ENCODE results near the gene VDR.
"Not testable (repeated sequence)": the region's sequence is repeated elsewhere in the genome, so short reads cannot be mapped to it uniquely, and the experiment has no call there.

Gene VDR

GRCh38 chr12:47809518-47809917 lies 95.3 kb downstream of the VDR start:
- DNase-seq: not testable (repeated sequence)

GRCh38 chr12:47808574-47809365 lies 96.0 kb downstream of the VDR start:
- DNase-seq: peak; percentile 61

GRCh38 chr12:47808050-47808449 lies 96.7 kb downstream of the VDR start:
- peak; percentile 59 for DNase-seq

DNA sequence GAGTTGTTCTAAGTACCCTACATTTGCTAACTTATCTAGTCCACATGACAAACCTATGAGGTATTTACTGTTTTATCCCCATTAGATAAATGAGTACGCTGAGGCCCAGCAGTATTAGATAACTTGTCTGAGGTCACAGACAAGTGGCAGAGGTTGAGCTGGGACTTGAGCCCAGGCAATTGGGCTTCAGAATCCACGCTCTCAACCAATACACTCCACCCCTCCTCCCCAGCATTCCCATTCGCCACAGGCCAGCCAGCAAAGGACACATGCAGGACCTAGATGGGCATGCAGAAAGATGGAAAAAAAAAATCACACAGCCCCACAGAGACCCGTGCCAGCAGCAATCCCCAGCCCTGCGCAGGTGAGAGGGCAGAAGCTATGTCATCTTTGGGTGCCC lies 97.5 kb downstream of the VDR start:
- no peak for DNase-seq

- no peak for DNase-seq
These were observed 99.4 kb downstream of the VDR start for GRCh38 chr12:47805417-47805816.

DNA sequence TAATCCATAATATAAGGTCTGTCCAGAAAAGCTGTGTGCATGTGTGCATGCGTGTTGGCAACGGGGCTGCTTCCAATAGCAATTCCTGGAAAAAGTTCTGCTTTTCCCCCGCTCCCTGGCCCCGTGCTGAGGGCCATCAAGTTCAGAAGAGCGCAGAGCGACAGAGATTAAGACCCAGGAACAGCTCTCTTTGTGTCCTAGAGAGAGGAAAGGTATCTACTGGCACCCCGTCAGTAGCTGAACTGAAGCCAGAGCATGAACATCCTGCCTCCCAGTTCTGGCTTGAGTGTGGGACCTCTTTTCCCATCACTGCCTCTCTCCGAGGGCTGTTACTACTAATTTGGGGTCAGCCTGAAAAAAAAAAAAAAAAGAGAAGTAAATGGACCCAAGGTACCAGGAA lies 100.6 kb downstream of the VDR start:
- no peak for DNase-seq

DNA sequence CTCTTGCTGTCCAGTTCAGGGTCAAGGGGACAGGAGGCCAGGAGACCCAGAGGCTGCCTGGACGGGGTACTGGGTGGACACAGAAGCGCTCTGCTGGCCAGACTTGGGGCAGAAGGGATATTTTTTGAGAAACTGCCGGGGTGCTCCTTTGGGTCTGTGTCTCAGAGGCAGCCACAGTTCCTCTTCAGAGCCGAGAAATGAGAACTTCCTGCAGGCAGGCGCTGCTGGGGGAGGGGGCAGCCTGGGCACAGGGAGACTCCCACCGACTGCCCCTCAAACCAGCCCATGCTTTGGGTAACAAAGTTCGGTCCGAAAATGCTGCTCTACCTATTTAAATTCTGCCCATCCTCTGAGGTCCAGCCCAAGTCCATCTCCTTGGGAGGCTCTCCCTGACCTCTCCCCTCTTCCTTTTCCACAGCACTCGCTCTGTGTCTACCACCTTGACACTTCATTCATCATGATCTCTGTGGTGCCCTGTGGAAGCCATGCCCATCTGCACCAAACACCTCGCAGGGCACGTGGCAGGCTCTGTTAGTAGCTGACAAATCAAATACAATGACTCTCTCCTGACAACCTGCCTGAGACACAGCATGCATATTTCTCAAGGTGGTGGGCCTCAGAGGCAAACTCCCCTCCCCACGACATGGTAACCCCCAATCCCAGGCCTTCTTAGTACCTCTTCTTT lies 101.5 kb downstream of the VDR start:
- DNase-seq: no peak

- DNase-seq: no peak
These were observed 102.5 kb downstream of the VDR start for GRCh38 chr12:47802312-47802711.

GRCh38 chr12:47801904-47802246 lies 102.9 kb downstream of the VDR start:
- no peak for DNase-seq

DNA sequence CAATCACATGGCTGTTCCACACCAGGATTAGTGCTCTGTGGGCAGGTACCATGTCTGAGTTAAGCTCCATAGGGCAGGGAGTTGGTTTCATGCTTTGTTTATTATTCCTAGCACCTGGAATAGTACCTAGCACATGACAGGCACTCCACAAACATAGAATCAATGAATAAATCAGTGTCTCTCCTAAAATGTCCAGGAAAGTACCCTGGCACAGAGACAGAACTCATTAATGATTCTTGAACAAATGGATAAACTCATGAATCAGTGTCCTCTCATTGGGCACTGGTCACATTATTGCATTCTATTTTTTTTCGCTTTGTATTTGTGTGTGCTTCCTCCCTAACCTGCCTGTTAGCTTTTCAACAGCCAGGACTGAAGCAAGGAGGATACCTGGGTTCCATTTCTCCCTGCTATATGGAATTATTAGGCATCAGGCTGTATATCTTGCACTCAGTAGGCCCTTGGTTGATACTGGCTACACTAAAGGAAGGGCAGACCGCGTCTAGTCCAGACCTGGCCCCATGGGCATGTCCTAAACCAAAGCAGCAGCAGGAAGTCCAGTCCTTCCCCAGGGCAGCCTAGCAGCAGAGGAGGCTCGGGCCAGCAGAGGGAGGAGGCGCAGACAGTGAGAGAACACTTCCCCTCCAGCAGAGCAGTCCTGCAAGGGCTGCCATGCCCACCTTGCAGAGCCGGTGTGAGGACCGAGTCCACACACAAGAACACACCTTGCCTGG lies 103.5 kb downstream of the VDR start:
- no peak for DNase-seq

DNA sequence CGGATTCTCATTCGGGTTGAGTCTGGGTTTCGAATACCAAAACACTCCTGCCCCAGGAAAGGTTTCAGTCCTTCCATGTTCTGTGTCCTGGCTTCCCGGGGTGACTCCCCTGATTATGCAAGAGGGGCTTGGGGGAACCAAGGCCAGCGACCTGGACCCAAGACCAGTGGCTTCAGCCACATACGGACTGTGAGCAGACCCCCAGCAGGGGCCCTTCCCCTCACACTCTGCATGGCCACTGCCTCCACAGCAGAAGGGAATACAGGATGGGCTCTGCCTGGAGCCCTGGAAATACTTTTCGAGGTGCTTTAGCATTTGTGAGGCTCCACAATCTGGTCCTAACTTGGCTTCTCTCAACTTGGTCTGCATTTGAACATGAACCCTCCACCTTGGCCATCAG lies 104.2 kb downstream of the VDR start:
- DNase-seq: no peak

DNA sequence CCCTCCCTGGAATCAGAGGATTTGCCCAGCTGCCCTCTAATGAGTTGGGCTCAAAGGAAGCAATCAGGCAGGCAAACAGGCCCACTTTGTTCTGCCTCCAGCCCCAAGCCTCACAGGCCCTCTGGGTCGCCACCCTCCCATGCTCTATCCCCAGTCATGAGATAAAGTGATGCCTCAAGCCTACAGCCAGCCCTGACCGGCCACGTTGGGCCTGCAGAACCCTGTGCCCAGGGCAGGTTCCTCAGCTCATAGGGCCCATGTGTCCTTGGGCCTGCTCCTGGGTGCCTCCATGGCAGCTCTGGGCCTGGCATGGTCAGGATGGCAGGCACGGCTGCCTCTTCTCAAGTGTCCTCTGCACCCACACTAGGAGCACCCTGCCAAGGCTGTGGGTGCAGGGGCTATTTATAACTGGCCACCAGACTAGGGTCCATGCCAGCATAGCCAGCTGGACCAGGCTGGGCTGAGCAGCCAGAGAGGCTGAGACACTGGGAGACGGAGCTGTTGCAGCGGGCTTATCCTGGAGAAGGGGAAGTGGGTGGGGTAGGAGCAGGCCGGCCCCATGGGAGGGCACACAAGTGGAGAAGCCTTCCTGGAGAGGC lies 105.3 kb downstream of the VDR start:
- DNase-seq: no peak

DNA sequence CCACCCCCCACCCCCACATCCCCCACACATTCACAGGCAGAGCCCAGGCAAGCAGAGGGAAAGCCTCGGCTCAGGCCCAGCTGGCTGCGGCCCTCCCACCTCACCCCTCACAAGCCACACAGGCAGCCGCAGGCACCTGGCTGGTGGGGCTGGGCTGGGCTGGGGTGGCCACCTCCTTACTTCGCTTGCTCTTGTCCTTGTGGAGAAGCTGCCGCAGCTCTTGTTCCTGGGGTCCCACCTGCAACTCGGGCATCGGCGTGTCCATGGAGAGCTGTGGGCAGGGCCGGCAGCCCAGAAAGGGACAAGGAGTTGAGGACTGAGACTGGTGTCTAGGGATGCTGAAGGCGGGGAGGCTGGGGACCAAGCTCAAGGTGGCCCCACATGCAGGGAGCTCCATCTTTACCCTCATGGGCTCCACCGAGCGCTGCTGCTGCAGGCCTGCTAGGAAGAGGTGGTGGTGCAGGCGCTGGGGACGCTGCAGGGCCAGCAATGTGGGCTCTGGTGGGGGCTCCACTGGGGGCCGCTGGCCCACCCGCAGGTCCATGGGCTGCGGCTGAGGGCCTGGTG lies 106.3 kb downstream of the VDR start:
- DNase-seq: no peak

DNA sequence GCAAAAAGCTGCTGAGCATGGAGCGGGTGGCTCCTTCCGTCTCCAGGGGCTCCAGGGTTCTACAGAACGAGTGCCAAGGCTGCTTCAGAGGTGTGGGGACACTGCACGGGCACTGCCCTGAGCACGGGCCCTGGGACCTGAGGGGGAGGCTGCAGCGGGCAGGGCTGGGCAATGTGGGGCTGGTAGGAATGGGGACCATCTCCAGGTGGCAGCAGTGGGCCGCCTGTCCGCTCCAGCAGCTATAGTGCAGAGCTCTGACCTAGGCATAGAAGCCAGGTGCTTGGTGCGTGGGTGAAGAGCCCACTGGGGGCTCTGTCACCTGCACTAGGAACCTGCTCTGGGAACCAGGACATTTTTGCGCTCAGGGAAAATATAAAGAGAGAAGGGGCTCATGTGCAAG lies 107.4 kb downstream of the VDR start:
- DNase-seq: no peak

- DNase-seq: no peak
These were observed 108.9 kb downstream of the VDR start for GRCh38 chr12:47795814-47796411.

DNA sequence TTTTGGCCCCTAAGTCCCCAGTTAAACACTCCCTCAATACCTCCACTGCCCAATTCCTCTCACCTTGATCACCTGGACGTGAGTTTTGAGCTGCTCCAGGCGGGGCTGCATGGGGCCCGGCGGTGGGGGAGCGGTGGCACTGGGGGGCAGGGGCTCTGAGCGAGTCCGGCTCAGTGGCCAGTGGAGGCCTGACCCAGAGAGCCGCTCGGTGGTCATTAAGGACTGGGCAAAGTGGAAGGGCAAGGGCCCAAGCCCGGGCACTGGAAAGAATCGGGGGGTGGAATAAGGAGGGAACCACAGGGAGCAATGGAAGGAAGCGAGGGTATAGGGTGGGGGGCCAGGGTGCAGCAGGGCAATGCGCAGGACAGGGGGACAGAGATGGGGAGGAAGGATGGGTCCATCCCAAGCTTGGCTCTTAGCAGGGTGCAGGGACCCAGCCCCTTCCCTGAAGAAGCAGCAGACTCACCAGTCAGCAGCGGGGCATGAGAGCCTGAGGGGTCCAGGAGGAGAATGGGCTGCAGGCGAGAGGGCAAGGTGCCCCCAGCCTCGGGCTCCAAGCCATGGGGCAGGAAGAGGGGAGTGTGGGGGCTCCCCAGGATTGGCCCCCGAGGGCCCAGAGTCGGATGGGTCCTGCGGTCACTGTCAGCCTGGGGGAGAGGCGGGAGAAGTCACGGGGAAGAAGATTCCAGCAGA lies 109.5 kb downstream of the VDR start:
- DNase-seq: no peak

GRCh38 chr12:47794679-47795078 lies 110.1 kb downstream of the VDR start:
- DNase-seq: no peak

- DNase-seq: no peak
These were observed 111.6 kb downstream of the VDR start for GRCh38 chr12:47793015-47793681.

DNA sequence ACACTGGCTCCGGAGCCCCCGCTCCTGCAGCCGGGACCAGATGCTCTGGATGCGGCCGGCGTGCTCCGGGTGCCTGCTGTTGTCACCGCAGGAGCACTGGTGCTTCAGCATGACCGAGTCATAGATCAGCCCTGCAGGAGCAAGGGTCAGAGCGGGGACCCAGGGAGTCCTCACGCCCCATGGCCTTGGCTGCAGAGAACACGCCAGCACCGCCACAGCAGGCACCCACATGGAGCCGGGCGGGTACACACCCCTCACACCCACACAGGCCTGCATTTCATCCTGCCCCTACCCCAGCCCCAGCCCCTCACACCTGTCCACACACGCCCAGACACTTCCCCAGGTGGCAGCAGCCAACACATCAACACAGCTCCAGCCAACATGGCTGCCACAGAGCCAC lies 112.9 kb downstream of the VDR start:
- no peak for DNase-seq
